COR-L47 (cell line): ENCODE results near the gene COMT.
A peak's percentile ranks its signal among the peaks of the same experiment; 100 is the strongest.

Source experiments
- DNase-seq: peaks from one replicate; lab custom pipeline; 2025; lab: John Stamatoyannopoulos, UW

Gene COMT

GRCh38 chr22:20011123-20011992 lies 69.8 kb downstream of the COMT start:
- DNase-seq: no peak

- DNase-seq: no peak
These were observed 70.6 kb downstream of the COMT start for GRCh38 chr22:20011993-20012740.

- no peak for DNase-seq
These were observed 71.3 kb downstream of the COMT start for GRCh38 chr22:20012741-20013331.

GRCh38 chr22:20013382-20013871 lies 71.9 kb downstream of the COMT start:
- peak; percentile 61 for DNase-seq

GRCh38 chr22:20014526-20015186 lies 73.1 kb downstream of the COMT start:
- DNase-seq: no peak

- no peak for DNase-seq
These were observed 73.6 kb downstream of the COMT start for GRCh38 chr22:20015187-20015625.

GRCh38 chr22:20015971-20016733 lies 74.6 kb downstream of the COMT start:
- DNase-seq: peak; percentile 30

- peak; percentile 90 for DNase-seq
These were observed 75.4 kb downstream of the COMT start, which contains the start of gene ARVCF for GRCh38 chr22:20016734-20017621. Gene ARVCF (minus strand): TSS chr22:20016823. CDS start chr22:19990794, 26,029 bp downstream.

- no peak for DNase-seq
These were observed 76.0 kb downstream of the COMT start for GRCh38 chr22:20017622-20017958.

- no peak for DNase-seq
These were observed 76.4 kb downstream of the COMT start for GRCh38 chr22:20018001-20018400.
